Activated naive CD8-positive, alpha-beta T cell treated with anti-CD3 and anti-CD28 coated beads, Interleukin-2, amount 50 U/mL, for 16 hours (primary cell): ENCODE measurements around the gene SLC19A1.

Source experiments
- DNase-seq: peaks from one replicate; pipeline ENCODE4 v3.0.0-alpha.2; 2020; ENCODE audit warnings: low read depth, low spot score

Gene SLC19A1

GRCh38 chr21:45468051-45468970 is 73.9 kb downstream of the SLC19A1 start:
- no peak for DNase-seq

- DNase-seq = no peak
These were observed 74.9 kb downstream of the SLC19A1 start for GRCh38 chr21:45467221-45467779.

GRCh38 chr21:45466330-45467220 is 75.7 kb downstream of the SLC19A1 start:
- no peak for DNase-seq

- no peak for DNase-seq
These were observed 76.5 kb downstream of the SLC19A1 start for GRCh38 chr21:45465611-45466329.

- no peak for DNase-seq
These were observed 77.1 kb downstream of the SLC19A1 start for GRCh38 chr21:45465105-45465504.

GRCh38 chr21:45464309-45464708 is 77.9 kb downstream of the SLC19A1 start:
- DNase-seq = no peak

GRCh38 chr21:45463871-45464270 is 78.4 kb downstream of the SLC19A1 start:
- no peak for DNase-seq

GRCh38 chr21:45461806-45462341 is 80.4 kb downstream of the SLC19A1 start:
- DNase-seq = no peak

GRCh38 chr21:45461369-45461750 is 80.9 kb downstream of the SLC19A1 start:
- no peak for DNase-seq

- DNase-seq = no peak
These were observed 81.5 kb downstream of the SLC19A1 start for GRCh38 chr21:45460611-45461368.

GRCh38 chr21:45460011-45460565 is 82.2 kb downstream of the SLC19A1 start:
- no peak for DNase-seq

- no peak for DNase-seq
These were observed 82.8 kb downstream of the SLC19A1 start for GRCh38 chr21:45459171-45460010.

- DNase-seq = no peak
These were observed 83.7 kb downstream of the SLC19A1 start for GRCh38 chr21:45458281-45459170.

GRCh38 chr21:45457832-45458172 is 84.4 kb downstream of the SLC19A1 start:
- no peak for DNase-seq

GRCh38 chr21:45457161-45457831 is 84.9 kb downstream of the SLC19A1 start:
- no peak for DNase-seq

GRCh38 chr21:45456584-45457160 is 85.6 kb downstream of the SLC19A1 start:
- no peak for DNase-seq
